GM12878 (cell line): ENCODE data around the gene ATXN1. TPM values are rescaled to one million over a fixed set of nuclear protein-coding genes. Genes with fewer than 3 reads are reported as not detected.

ENCODE experiments used
- ETV6 ChIP-seq, 2 experiments: fragments of 450-650 bp in 1 of 2; IDR thresholded peaks in 1 of 2; conservative IDR thresholded peaks in 1 of 2; 2 replicates each; pipeline ENCODE4 v1.6.1; 2014; ENCODE audit warnings: antibody characterized with exemption in 1 of 2, borderline replicate concordance in 1 of 2, low read depth in 1 of 2, mild to moderate bottlenecking in 1 of 2, moderate library complexity in 1 of 2
- HDGF ChIP-seq: fragments of 450-650 bp; IDR thresholded peaks from 2 replicates; pipeline ENCODE4 v1.6.1; 2016; ENCODE audit warnings: antibody characterized with exemption
- polyA plus RNA-seq, 11 experiments: library from polyadenylated mRNA; depleted of rRNA in 4 of 11; unstranded in 6 of 11; stranded (reverse) in 5 of 11; fragments of >200 nt; fragmentation: Nextera tagmentation in 4 of 11; fragmentation: Illumina TruSeq in 1 of 11; extraction: Ambion mirVana in 4 of 11; extraction: Trizol in 1 of 11; gene quantifications; 1 replicate in 1 of 11; 2 replicates in 10 of 11; pipeline versions ENCODE4 v1.2.1 to v1.2.3, GENCODE V29; 2011 to 2016; ENCODE audit warnings: inconsistent platforms in 2 of 11, missing spikeins in 2 of 11, low read depth in 1 of 11
- total RNA-seq, 4 experiments: library from RNA; depleted of rRNA in 3 of 4; stranded (reverse); fragments of >200 nt in 3 of 4; fragmentation: Illumina TruSeq in 1 of 4; extraction: Trizol in 1 of 4; gene quantifications; 2 replicates each; pipeline versions ENCODE4 v1.2.1 to v1.2.3, GENCODE V29; 2013 to 2021
- TF ChIP-seq, protein P1 (sequence below): IDR thresholded peaks from 2 replicates; pipeline ENCODE4 v1.6.1; 2012; ENCODE audit warnings: mild to moderate bottlenecking, low read depth, low read length
- TF ChIP-seq, protein P2 (sequence below): fragments of 450-650 bp; IDR thresholded peaks from 2 replicates; pipeline ENCODE4 v1.6.1; 2017; ENCODE audit warnings: low read depth, mild to moderate bottlenecking, moderate library complexity

Gene ATXN1
- total and polyA plus RNA-seq, 10 of the 15 experiments (the other 5 are each of a cell fraction or from before 2014, with no cell fraction given), result 12.2 to 51.2 (median 20.5) TPM

DNA sequence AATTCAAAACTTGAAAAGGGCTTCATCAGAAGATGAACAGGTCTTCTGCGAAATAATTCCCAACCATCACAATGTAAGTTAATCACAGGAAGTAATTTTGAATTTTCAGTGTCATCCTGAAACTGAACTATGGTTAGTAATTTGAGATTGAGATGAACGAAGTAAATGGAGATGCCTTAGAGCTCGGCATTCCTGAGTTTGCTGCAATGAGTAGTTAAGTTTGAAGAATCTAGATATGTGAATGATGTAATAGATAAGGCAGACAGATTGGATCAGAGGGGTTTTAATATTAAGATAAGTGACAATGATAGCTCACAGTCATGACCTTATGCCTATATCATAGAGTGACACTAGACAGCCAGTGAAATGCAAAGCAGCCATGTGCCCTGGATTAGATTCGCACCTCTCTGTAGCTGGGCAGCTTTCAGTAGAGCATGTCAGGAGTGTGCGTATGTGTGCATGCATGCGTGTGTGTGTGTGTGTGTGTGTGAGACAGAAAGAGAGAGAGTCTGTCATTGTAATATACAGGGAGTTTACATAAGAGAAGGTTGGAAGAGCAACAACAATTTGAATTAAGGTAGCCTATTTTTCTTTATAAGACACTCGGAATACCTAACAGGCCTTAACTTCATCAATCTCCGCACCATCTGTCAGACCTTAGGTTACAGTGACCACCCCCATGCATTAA lies 289.9 kb downstream of the ATXN1 start (continued):
- TF ChIP-seq, protein P1, sequence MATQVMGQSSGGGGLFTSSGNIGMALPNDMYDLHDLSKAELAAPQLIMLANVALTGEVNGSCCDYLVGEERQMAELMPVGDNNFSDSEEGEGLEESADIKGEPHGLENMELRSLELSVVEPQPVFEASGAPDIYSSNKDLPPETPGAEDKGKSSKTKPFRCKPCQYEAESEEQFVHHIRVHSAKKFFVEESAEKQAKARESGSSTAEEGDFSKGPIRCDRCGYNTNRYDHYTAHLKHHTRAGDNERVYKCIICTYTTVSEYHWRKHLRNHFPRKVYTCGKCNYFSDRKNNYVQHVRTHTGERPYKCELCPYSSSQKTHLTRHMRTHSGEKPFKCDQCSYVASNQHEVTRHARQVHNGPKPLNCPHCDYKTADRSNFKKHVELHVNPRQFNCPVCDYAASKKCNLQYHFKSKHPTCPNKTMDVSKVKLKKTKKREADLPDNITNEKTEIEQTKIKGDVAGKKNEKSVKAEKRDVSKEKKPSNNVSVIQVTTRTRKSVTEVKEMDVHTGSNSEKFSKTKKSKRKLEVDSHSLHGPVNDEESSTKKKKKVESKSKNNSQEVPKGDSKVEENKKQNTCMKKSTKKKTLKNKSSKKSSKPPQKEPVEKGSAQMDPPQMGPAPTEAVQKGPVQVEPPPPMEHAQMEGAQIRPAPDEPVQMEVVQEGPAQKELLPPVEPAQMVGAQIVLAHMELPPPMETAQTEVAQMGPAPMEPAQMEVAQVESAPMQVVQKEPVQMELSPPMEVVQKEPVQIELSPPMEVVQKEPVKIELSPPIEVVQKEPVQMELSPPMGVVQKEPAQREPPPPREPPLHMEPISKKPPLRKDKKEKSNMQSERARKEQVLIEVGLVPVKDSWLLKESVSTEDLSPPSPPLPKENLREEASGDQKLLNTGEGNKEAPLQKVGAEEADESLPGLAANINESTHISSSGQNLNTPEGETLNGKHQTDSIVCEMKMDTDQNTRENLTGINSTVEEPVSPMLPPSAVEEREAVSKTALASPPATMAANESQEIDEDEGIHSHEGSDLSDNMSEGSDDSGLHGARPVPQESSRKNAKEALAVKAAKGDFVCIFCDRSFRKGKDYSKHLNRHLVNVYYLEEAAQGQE, result no peak
- TF ChIP-seq ETV6 (conservative IDR thresholded peaks at IDR 0.05 in 1 of 2, IDR thresholded peaks at IDR 0.05 in 1 of 2; ENCODE audit: borderline replicate concordance in 1 of 2, low read depth in 1 of 2) (0 out of 4 replicates have a peak, but pooled peaks of 1 of the 2 experiments have one; percentile 24), HDGF (no peak)
- TF ChIP-seq, protein P2, sequence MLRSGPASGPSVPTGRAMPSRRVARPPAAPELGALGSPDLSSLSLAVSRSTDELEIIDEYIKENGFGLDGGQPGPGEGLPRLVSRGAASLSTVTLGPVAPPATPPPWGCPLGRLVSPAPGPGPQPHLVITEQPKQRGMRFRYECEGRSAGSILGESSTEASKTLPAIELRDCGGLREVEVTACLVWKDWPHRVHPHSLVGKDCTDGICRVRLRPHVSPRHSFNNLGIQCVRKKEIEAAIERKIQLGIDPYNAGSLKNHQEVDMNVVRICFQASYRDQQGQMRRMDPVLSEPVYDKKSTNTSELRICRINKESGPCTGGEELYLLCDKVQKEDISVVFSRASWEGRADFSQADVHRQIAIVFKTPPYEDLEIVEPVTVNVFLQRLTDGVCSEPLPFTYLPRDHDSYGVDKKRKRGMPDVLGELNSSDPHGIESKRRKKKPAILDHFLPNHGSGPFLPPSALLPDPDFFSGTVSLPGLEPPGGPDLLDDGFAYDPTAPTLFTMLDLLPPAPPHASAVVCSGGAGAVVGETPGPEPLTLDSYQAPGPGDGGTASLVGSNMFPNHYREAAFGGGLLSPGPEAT, result no peak; the same call in 1 of the 2 replicates
